Endothelial cell of umbilical vein (primary cell): ENCODE measurements around the gene CD226. TPM values are rescaled to one million over a fixed set of nuclear protein-coding genes. Genes with fewer than 3 reads are reported as not detected.

ENCODE experiments used
- BruUV-seq: library from RNA; stranded (reverse); fragments of 400-500 nt; replicated peaks from 2 replicates; lab custom pipeline; 2021; lab: Mats Ljungman, UMichigan
- CTCF ChIA-PET: fragments of 300-600, 350-600 bp; sonication (Branson Sonifier 250); formaldehyde crosslinking; loops from one replicate; lab custom pipeline; 2021; ENCODE audit warnings: antibody characterized with exemption, inconsistent platforms; lab: Charles Lee
- POLR2A ChIA-PET: fragments of 300-600, 350-600 bp; sonication (Branson Sonifier 250); formaldehyde crosslinking; loops from one replicate; lab custom pipeline; 2021; ENCODE audit warnings: antibody characterized with exemption, inconsistent platforms; lab: Charles Lee
- DNase-seq: peaks from one replicate; pipeline ENCODE4 v3.0.0-alpha.2; 2011; ENCODE audit warnings: low read depth, low spot score
- FAIRE-seq: peaks from 2 replicates; lab custom pipeline; 2011; peaks lifted over from hg19 to GRCh38; lab: Jason Lieb, UNC
- H2AFZ ChIP-seq: 2 replicates; pipeline ENCODE4 v1.6.0; 2012; ENCODE audit warnings: low read depth, low read length, control low read depth, inconsistent platforms
- H3K27ac ChIP-seq: 2 replicates; pipeline ENCODE4 v1.5.1; 2011; ENCODE audit warnings: low read depth, mild to moderate bottlenecking, control low read depth, low read length, moderate library complexity; ENCODE audit not compliant: insufficient read depth
- H3K27me3 ChIP-seq, 2 experiments: 2 replicates each; pipeline versions ENCODE4 v1.6.0 to v1.6.1; 2011; ENCODE audit warnings: low read length in 2 of 2, mixed read lengths in 1 of 2; ENCODE audit not compliant: control insufficient read depth in 2 of 2, insufficient read depth in 2 of 2
- H3K36me3 ChIP-seq, 2 experiments: 2 replicates in 1 of 2; 3 replicates in 1 of 2; pipeline ENCODE4 v1.5.1; 2011; ENCODE audit warnings: low read length in 2 of 2, mild to moderate bottlenecking in 1 of 2, moderate library complexity in 1 of 2; ENCODE audit not compliant: control insufficient read depth in 2 of 2, insufficient read depth in 2 of 2; ENCODE audit errors: extremely low read depth in 1 of 2
- H3K4me1 ChIP-seq: 3 replicates; pipeline ENCODE4 v1.5.1; 2011; ENCODE audit warnings: mild to moderate bottlenecking, low read length; ENCODE audit not compliant: control insufficient read depth, insufficient read depth; ENCODE audit errors: extremely low read depth
- H3K4me2 ChIP-seq: 2 replicates; pipeline ENCODE4 v1.6.1; 2011; ENCODE audit warnings: low read length, control low read depth, mixed read lengths; ENCODE audit not compliant: insufficient read depth
- H3K4me3 ChIP-seq, 3 experiments: fragments of 200-600 bp in 1 of 3; sonication (generic), shearing (Covaris generic) in 1 of 3; replicated peaks in 1 of 3; 2 replicates each; pipeline ENCODE4 v1.5.1; 2011 to 2016; ENCODE audit warnings: control low read depth in 3 of 3, low read length in 3 of 3, mild to moderate bottlenecking in 2 of 3, inconsistent platforms in 1 of 3, low read depth in 1 of 3, moderate library complexity in 1 of 3; ENCODE audit not compliant: insufficient read depth in 1 of 3
- H3K79me2 ChIP-seq: 2 replicates; pipeline ENCODE4 v1.6.0; 2012; ENCODE audit warnings: low read length, inconsistent platforms; ENCODE audit not compliant: control insufficient read depth, insufficient read depth
- H3K9ac ChIP-seq: replicated peaks from 2 replicates; pipeline ENCODE3; 2011; ENCODE audit warnings: low read length, control low read depth; ENCODE audit not compliant: insufficient read depth; ENCODE audit errors: extremely low read depth
- H3K9me1 ChIP-seq: replicated peaks from 3 replicates; pipeline ENCODE4 v1.6.0; 2011; ENCODE audit warnings: mild to moderate bottlenecking, low read length; ENCODE audit not compliant: control insufficient read depth, insufficient read depth; ENCODE audit errors: extremely low read depth
- H3K9me3 ChIP-seq: replicated peaks from 2 replicates; pipeline ENCODE4 v1.5.1; 2012; ENCODE audit warnings: low read length, inconsistent platforms; ENCODE audit not compliant: control insufficient read depth, insufficient read depth
- H4K20me1 ChIP-seq: replicated peaks from 2 replicates; pipeline ENCODE3; 2011; ENCODE audit warnings: mild to moderate bottlenecking, low read length; ENCODE audit not compliant: control insufficient read depth, insufficient read depth; ENCODE audit errors: extremely low read depth
- CTCF ChIP-seq, 2 donors: IDR thresholded peaks; 1 replicate in 1 of 2; 2 replicates in 1 of 2; pipeline ENCODE4 v1.5.1; 2011; ENCODE audit warnings: low read length in 2 of 2, mild to moderate bottlenecking in 2 of 2, moderate library complexity in 2 of 2, control low read depth in 1 of 2, inconsistent platforms in 1 of 2, low read depth in 1 of 2; ENCODE audit not compliant: insufficient read depth in 1 of 2; ENCODE audit errors: extremely low read depth in 1 of 2
- EZH2 ChIP-seq: IDR thresholded peaks from 2 replicates; pipeline ENCODE4 v1.6.1; 2012; ENCODE audit warnings: borderline replicate concordance, low read depth, mild to moderate bottlenecking, moderate library complexity, low read length, inconsistent platforms; ENCODE audit not compliant: severe bottlenecking
- FOS ChIP-seq: IDR thresholded peaks from 2 replicates; pipeline ENCODE4 v1.6.1; 2011; ENCODE audit warnings: mild to moderate bottlenecking, low read length, moderate library complexity, borderline replicate concordance; ENCODE audit not compliant: insufficient read depth
- GATA2 ChIP-seq: IDR thresholded peaks from 2 replicates; pipeline ENCODE4 v1.7.0; 2011; ENCODE audit warnings: low read depth, mild to moderate bottlenecking, moderate library complexity, mixed read lengths, low read length; ENCODE audit not compliant: insufficient read length, insufficient read depth
- JUN ChIP-seq: IDR thresholded peaks from 2 replicates; pipeline ENCODE4 v1.6.1; 2011; ENCODE audit warnings: borderline replicate concordance, low read depth; ENCODE audit not compliant: insufficient read length, insufficient read depth
- MAX ChIP-seq: IDR thresholded peaks from 2 replicates; pipeline ENCODE4 v1.6.1; 2011; ENCODE audit not compliant: insufficient read depth, insufficient read length
- MYC ChIP-seq: IDR thresholded peaks from one replicate; pipeline ENCODE4 v1.6.1; 2011; ENCODE audit warnings: mild to moderate bottlenecking, low read depth, low read length
- POLR2A ChIP-seq: IDR thresholded peaks from 2 replicates; pipeline ENCODE4 v1.6.1; 2012; ENCODE audit warnings: low read depth, mild to moderate bottlenecking, control low read depth, low read length
- POLR2AphosphoS5 ChIP-seq: IDR thresholded peaks from 2 replicates; pipeline ENCODE4 v1.6.1; 2012; ENCODE audit warnings: low read depth, mild to moderate bottlenecking, control low read depth, low read length, moderate library complexity; ENCODE audit not compliant: insufficient read depth
- dilution Hi-C: fragments of 300-500 bp; cut with MboI; formaldehyde crosslinking; loops from one replicate; pipeline ENCODE4 v1.15.0; 2019; ENCODE audit warnings: low sequenced_read_pairs; ENCODE audit not compliant: extremely low pct_ligation_motif_present
- intact Hi-C: fragments of 100-400 bp; cut with micrococcal nuclease; formaldehyde crosslinking; loops from one replicate; pipeline ENCODE4 v1.10.0; 2022
- polyA plus RNA-seq, 4 experiments: library from polyadenylated mRNA; depleted of rRNA in 3 of 4; stranded (reverse) in 3 of 4; unstranded in 1 of 4; fragments of >200 nt; gene quantifications; 2 replicates each; pipeline versions ENCODE4 v1.2.1 to v1.2.3, GENCODE V29; 2011 to 2012; ENCODE audit warnings: missing spikeins in 1 of 4
- total RNA-seq: library from RNA; stranded (reverse); gene quantifications from 2 replicates; pipeline ENCODE4 v1.2.3, GENCODE V29; 2021

CD226 gene
- total and polyA plus RNA-seq, 2 donors (not counting 3 experiments of a cell fraction or from before 2014, with no cell fraction given): 0.20 TPM; not detected in 1

DNA sequence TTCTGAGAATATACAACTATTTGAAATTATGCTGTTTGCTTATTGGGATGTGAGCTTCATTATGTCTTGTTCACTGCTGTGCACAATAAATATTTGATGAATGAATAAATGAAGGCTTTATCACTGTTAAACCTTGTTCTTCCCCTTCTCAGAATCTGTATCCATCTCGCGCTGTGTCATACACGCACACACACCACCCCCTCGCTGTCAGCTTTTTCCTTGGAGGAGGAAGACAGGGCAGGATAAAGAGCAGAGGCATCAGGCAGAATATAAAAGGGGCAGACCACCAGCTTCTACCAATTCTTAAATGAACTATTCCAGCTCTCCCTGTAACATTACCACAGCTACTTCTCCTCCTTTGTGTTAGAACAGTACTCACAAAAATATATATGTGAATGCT lies 75.0 kb downstream of the CD226 start:
- no peaks in the 10 kb centered on the region for H3K9me1 ChIP-seq
- dilution Hi-C loops: no loop called here
- no peaks in the 10 kb centered on the region for H3K9me3 ChIP-seq
- DNase-seq (no peak), FAIRE-seq (no peak)
- BruUV-seq: no TSS peak
- H3K27me3 ChIP-seq: no peaks in the 10 kb centered on the region
- H4K20me1 ChIP-seq: no peaks in the 10 kb centered on the region
- no peaks in the 10 kb centered on the region for H3K79me2 ChIP-seq
- TF ChIP-seq CTCF (IDR thresholded peaks at IDR 0.05; ENCODE audit: extremely low read depth in 1 of 2, insufficient read depth in 1 of 2, low read depth in 1 of 2, low read length in 2 of 2) (no peak), EZH2 (no peak), GATA2 (no peak), POLR2A (no peak)
- intact Hi-C loops: no loop called here
- CTCF ChIA-PET: interaction anchor here (0.9 kb wide), 1 partner anchor 582 kb away, joined by 5 read pairs; no protein-coding TSS in a partner anchor
- no peak overlapping the region for H3K4me3 ChIP-seq
- no peak overlapping the region for H2AFZ ChIP-seq
- POLR2A ChIA-PET: no interaction called here
- H3K4me1 ChIP-seq: no peaks in the 10 kb centered on the region
- H3K9ac ChIP-seq: no peak overlapping the region
- H3K4me2 ChIP-seq: no peak overlapping the region
- H3K27ac ChIP-seq: no peak overlapping the region
- no peaks in the 10 kb centered on the region for H3K36me3 ChIP-seq

- no peaks in the 10 kb centered on the region for H3K9me1 ChIP-seq
- no peaks in the 10 kb centered on the region for H3K4me1 ChIP-seq
- no peaks in the 10 kb centered on the region for H3K36me3 ChIP-seq
- no peaks in the 10 kb centered on the region for H4K20me1 ChIP-seq
- H2AFZ ChIP-seq: no peak overlapping the region
- FAIRE-seq: no peak
- no peaks in the 10 kb centered on the region for H3K9me3 ChIP-seq
- no peaks in the 10 kb centered on the region for H3K79me2 ChIP-seq
- no peaks in the 10 kb centered on the region for H3K27me3 ChIP-seq
- H3K4me3 ChIP-seq: no peak overlapping the region
- TF ChIP-seq POLR2AphosphoS5 (no peak), MYC (no peak), EZH2 (no peak), MAX (no peak), FOS (no peak), POLR2A (no peak), GATA2 (no peak), CTCF (IDR thresholded peaks at IDR 0.05; ENCODE audit: extremely low read depth in 1 of 2, insufficient read depth in 1 of 2, low read depth in 1 of 2, low read length in 2 of 2) (no peak), JUN (no peak)
- BruUV-seq: no TSS peak
- dilution Hi-C loops (no loop called here), intact Hi-C loops (no loop called here)
- POLR2A ChIA-PET: no interaction called here
- no peak overlapping the region for H3K27ac ChIP-seq
- DNase-seq: no peak
- H3K9ac ChIP-seq: no peak overlapping the region
- CTCF ChIA-PET: no interaction called here
- H3K4me2 ChIP-seq: no peak overlapping the region
Measured at GRCh38 chr18:69871363-69871762, 76.3 kb downstream of the CD226 start.
